Right lobe of liver (tissue), 4 donors: Measurements from ENCODE around the gene SLC12A3.

Experiments used
- POLR2A ChIP-seq: fragments of 450-650 bp; IDR thresholded peaks from one replicate; pipeline ENCODE4 v1.6.1; 2017; ENCODE audit warnings: antibody characterized with exemption, mild to moderate bottlenecking
- TF ChIP-seq, protein P1 (sequence below), 4 donors: fragments of 200-600 bp in 3 of 4; fragments of 450-650 bp in 1 of 4; IDR thresholded peaks; one replicate each; pipeline versions ENCODE4 v1.5.1 to v1.8.0; 2016 to 2022; ENCODE audit warnings: antibody characterized with exemption in 4 of 4, mild to moderate bottlenecking in 2 of 4
- donor health status: DM: no; HTN: no; CAD: no.
- donor health status: DM: no; HTN: no; CAD: no.
- donor health status: DM: no; HTN: yes; CAD: no.

DNA sequence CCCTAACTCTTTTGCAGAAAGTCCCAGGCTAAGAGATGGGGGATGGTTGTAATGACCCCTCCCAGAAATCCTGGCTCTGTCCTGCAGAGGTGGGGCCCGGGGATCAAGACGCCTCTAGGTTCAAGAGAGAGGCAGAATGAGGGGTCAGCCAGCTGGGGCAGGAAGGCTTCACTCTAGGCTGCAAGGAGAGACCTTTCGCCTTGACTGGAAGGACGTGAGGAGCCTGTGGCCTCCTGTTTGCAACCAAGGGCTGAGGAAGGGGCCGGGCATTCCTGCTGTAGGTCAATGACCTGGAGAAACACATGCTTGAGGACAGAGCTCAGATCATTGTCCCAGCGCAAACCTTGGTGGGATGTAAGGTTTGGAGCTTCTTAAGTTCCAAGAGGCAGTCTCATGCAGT, 88.0 kb downstream of the SLC12A3 start:
- TF ChIP-seq POLR2A, result no peak
- TF ChIP-seq, protein P1, sequence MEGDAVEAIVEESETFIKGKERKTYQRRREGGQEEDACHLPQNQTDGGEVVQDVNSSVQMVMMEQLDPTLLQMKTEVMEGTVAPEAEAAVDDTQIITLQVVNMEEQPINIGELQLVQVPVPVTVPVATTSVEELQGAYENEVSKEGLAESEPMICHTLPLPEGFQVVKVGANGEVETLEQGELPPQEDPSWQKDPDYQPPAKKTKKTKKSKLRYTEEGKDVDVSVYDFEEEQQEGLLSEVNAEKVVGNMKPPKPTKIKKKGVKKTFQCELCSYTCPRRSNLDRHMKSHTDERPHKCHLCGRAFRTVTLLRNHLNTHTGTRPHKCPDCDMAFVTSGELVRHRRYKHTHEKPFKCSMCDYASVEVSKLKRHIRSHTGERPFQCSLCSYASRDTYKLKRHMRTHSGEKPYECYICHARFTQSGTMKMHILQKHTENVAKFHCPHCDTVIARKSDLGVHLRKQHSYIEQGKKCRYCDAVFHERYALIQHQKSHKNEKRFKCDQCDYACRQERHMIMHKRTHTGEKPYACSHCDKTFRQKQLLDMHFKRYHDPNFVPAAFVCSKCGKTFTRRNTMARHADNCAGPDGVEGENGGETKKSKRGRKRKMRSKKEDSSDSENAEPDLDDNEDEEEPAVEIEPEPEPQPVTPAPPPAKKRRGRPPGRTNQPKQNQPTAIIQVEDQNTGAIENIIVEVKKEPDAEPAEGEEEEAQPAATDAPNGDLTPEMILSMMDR (IDR thresholded peaks at IDR 0.05), result no peak
